Tibial nerve (tissue), 4 donors: ENCODE measurements around the gene FFAR1. TPM values are rescaled to one million over a fixed set of nuclear protein-coding genes. Genes with fewer than 3 reads are reported as not detected.

ENCODE experiments used
- DNase-seq, 2 donors: peaks; one replicate each; pipeline ENCODE4 v3.0.0-alpha.2; 2019; ENCODE audit warnings: low spot score in 2 of 2
- H3K27ac ChIP-seq, 4 donors: fragments of 200-600 bp; sonication (generic) in 3 of 4; one replicate each; pipeline ENCODE4 v1.5.1; 2017 to 2019; ENCODE audit warnings: mild to moderate bottlenecking in 1 of 4
- H3K27me3 ChIP-seq, 2 donors: fragments of 200-600 bp; sonication (generic) in 1 of 2; one replicate each; pipeline versions ENCODE4 v1.5.1 to v1.6.0; 2017 to 2019
- H3K36me3 ChIP-seq, 3 donors: fragments of 200-600 bp; sonication (generic); one replicate each; pipeline ENCODE4 v1.5.1; 2018 to 2019
- H3K4me1 ChIP-seq, 4 donors: fragments of 200-600 bp; sonication (generic) in 3 of 4; one replicate each; pipeline ENCODE4 v1.5.1; 2017 to 2019
- H3K4me3 ChIP-seq, 4 donors: fragments of 200-600 bp; sonication (generic) in 3 of 4; one replicate each; pipeline ENCODE4 v1.5.1; 2017 to 2019; ENCODE audit warnings: mild to moderate bottlenecking in 1 of 4, moderate library complexity in 1 of 4
- H3K9me3 ChIP-seq, 4 donors: fragments of 200-600 bp; sonication (generic) in 3 of 4; one replicate each; pipeline ENCODE4 v1.5.1; 2017 to 2019
- CTCF ChIP-seq, 5 experiments: fragments of 200-600 bp in 3 of 5; fragments of 450-650 bp in 2 of 5; sonication (generic) in 3 of 5; IDR thresholded peaks; one replicate each; pipeline ENCODE4 v1.5.1; 2016 to 2019; ENCODE audit warnings: antibody characterized with exemption in 5 of 5, mild to moderate bottlenecking in 3 of 5, moderate library complexity in 2 of 5
- EP300 ChIP-seq, 2 donors: sonication (generic); formaldehyde crosslinking; IDR thresholded peaks; one replicate each; pipeline ENCODE4 v1.6.1; 2017; ENCODE audit warnings: antibody characterized with exemption in 2 of 2, mild to moderate bottlenecking in 1 of 2
- POLR2A ChIP-seq, 2 donors: fragments of 450-650 bp; IDR thresholded peaks; one replicate each; pipeline ENCODE4 v1.6.1; 2017; ENCODE audit warnings: antibody characterized with exemption in 2 of 2, mild to moderate bottlenecking in 2 of 2, moderate library complexity in 2 of 2
- WGBS, 2 donors: methylation state at CpG; one replicate each; pipeline ENCODE4 v1.1.5; 2018; 5-methylcytosine and 5-hydroxymethylcytosine counted together
- total RNA-seq, 4 donors: library from RNA; depleted of rRNA; stranded (reverse); fragments of >200 nt; gene quantifications; one replicate each; pipeline ENCODE4 v1.1.0, GENCODE V29; 2016

FFAR1 gene
- total RNA-seq, 4 donors from 2014 or later, result 0.59 TPM; not detected in 3

- no peak for DNase-seq
These were observed 9.8 kb upstream of the FFAR1 start for GRCh38 chr19:35337984-35338296.

GRCh38 chr19:35340431-35340830, 7.3 kb upstream of the FFAR1 start:
- WGBS, 2 donors, result 88 to 95% methylated on average over 10 to 11 of the region's 11 CpGs
- Histone ChIP-seq H3K4me1 (no peaks in the 10 kb centered on the region), H3K9me3 (no peaks in the 10 kb centered on the region), H3K27ac (no peak overlapping the region), H3K27me3 (no peaks in the 10 kb centered on the region), H3K4me3 (no peak overlapping the region), H3K36me3 (peaks cover 0 to 17% (median 0%) of the 10 kb centered on the region in 3 donors)
- DNase-seq, result no peak
- TF ChIP-seq POLR2A (IDR thresholded peaks at IDR 0.05) (no peak), CTCF (IDR thresholded peaks at IDR 0.05) (no peak), EP300 (IDR thresholded peaks at IDR 0.05) (no peak)

More at GRCh38 chr19:35337984-35338296, 9.8 kb upstream of the FFAR1 start:
- H3K27ac ChIP-seq, result no peak overlapping the region
- no peak for TF ChIP-seq CTCF (IDR thresholded peaks at IDR 0.05)
- no peak for TF ChIP-seq POLR2A (IDR thresholded peaks at IDR 0.05)
- TF ChIP-seq EP300 (IDR thresholded peaks at IDR 0.05), result no peak
- no peaks in the 10 kb centered on the region for H3K9me3 ChIP-seq
- WGBS, 2 donors, result 80 to 84% methylated on average over 13 of the region's 13 CpGs
- H3K36me3 ChIP-seq, result peaks cover 0 to 8% (median 0%) of the 10 kb centered on the region in 3 donors
- H3K4me3 ChIP-seq, result no peak overlapping the region
- no peaks in the 10 kb centered on the region for H3K27me3 ChIP-seq
- no peaks in the 10 kb centered on the region for H3K4me1 ChIP-seq

DNA sequence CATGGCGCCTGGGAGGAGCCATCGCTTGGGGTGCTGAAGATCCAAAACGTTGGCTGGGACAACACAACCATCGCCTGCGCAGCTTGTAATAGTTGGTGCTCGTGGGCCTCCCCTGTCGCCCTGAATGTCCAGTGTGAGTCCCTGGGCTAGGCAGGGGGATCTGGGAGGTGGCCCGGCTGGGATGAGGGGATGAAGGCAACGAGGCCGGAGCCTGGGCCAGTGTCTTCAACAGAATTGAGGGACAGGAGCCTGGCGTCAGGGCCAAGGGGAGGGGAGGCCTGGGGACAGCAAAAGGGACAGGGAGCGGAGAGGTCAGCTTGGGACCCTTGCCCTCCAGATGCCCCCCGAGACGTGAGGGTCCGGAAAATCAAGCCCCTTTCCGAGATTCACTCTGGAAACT, 6.7 kb upstream of the FFAR1 start:
- WGBS, 2 donors, result 80 to 88% methylated on average over 16 of the region's 16 CpGs
- no peak overlapping the region for H3K27ac ChIP-seq
- DNase-seq, result no peak

DNA sequence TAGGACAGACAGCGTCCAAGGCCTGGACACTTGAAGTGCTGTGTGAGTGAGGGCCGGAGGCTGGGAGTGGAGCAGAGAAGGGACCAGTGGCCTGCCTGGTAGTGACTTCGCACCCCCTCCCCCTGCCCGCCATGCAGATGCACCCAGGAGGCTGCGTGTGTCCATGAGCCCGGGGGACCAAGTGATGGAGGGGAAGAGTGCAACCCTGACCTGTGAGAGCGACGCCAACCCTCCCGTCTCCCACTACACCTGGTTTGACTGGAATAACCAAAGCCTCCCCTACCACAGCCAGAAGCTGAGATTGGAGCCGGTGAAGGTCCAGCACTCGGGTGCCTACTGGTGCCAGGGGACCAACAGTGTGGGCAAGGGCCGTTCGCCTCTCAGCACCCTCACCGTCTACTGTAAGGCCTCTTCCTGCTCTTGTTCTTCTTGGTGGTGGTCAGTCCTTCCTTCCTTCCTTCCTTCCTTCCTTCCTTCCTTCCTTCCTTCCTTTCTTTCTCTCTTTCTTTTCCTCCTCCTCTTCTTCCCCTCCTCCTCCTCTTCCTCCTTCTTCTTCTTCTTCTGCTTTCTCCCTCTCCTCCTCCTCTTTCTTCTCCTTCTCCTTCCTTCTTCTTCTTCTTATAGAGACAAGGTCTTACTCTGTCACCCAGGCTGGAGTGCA, 6.0 kb upstream of the FFAR1 start:
- no peak for DNase-seq
- Histone ChIP-seq H3K27me3 (no peaks in the 10 kb centered on the region), H3K36me3 (peaks cover 0 to 17% (median 0%) of the 10 kb centered on the region in 3 donors), H3K27ac (no peak overlapping the region), H3K4me3 (no peak overlapping the region), H3K4me1 (peaks cover 0 to under 1% (median 0%) of the 10 kb centered on the region in 4 donors), H3K9me3 (no peaks in the 10 kb centered on the region)
- WGBS, 2 donors, result 81 to 88% methylated on average over 13 to 14 of the region's 14 CpGs
- TF ChIP-seq CTCF (IDR thresholded peaks at IDR 0.05) (no peak), POLR2A (IDR thresholded peaks at IDR 0.05) (no peak)

More for the DNA sequence above, 6.7 kb upstream of the FFAR1 start:
- TF ChIP-seq POLR2A (IDR thresholded peaks at IDR 0.05) (no peak), CTCF (IDR thresholded peaks at IDR 0.05) (no peak), EP300 (IDR thresholded peaks at IDR 0.05) (no peak)
- Histone ChIP-seq H3K9me3 (no peaks in the 10 kb centered on the region), H3K4me1 (no peaks in the 10 kb centered on the region), H3K27me3 (no peaks in the 10 kb centered on the region), H3K4me3 (no peak overlapping the region), H3K36me3 (peaks cover 0 to 17% (median 0%) of the 10 kb centered on the region in 3 donors)

GRCh38 chr19:35342430-35342829, 5.3 kb upstream of the FFAR1 start:
- TF ChIP-seq POLR2A (IDR thresholded peaks at IDR 0.05) (no peak), CTCF (IDR thresholded peaks at IDR 0.05) (no peak), EP300 (IDR thresholded peaks at IDR 0.05) (no peak)
- Histone ChIP-seq H3K9me3 (no peaks in the 10 kb centered on the region), H3K27ac (no peak overlapping the region), H3K4me3 (no peak overlapping the region), H3K27me3 (no peaks in the 10 kb centered on the region), H3K36me3 (peaks cover 0 to 17% (median 0%) of the 10 kb centered on the region in 3 donors), H3K4me1 (peaks cover 0 to 6% (median 0%) of the 10 kb centered on the region in 4 donors)
- 49 to 58% methylated on average over 5 of the region's 5 CpGs for WGBS, 2 donors
- no peak for DNase-seq
